GM21576 (cell line): ENCODE data around the gene ZNF415.

Experiments used
- ATAC-seq: cut with Tn5 transposase; IDR thresholded peaks from one replicate; pipeline ENCODE4 v1.9.1; 2021; ENCODE audit warnings: mild to moderate bottlenecking, moderate library complexity; ENCODE audit not compliant: unreplicated experiment

ZNF415 gene

DNA sequence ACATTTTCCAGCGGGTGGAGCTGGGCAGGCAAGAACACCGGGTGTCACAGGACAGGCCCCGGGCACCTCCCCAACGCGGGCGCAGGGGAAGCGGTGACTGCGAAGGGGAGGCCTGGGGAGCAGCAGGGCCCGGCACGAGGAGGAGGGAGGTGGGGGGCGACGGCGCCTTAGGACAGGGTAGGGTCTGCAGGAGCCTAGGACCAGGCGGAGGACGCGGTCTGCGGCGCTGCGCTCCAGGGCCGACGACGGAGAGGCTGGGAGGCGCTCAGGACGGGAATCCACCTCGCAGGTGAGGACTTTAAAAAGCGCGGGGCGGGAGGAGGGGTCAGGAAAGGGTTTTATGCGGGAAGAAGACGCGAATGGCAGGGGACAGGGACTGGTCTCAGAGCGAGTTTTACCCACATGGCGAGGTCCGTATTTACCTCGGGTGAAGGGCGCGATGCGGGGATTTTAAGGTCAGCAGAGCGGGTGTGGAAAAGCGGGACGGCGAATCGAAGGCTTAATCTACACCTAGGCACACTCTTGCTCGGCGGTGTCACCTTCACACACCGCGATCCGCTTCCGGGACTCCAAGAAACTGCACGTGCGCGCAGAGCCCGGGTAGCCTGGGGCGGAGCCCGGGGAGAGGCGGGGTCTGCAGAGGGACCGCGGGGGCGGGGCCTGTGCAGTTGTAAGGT lies 74.7 kb downstream of the ZNF415 start:
- no peak for ATAC-seq
